IMR-90 (cell line): ENCODE results near the gene ADISSP. TPM values are rescaled to one million over a fixed set of nuclear protein-coding genes. Genes with fewer than 3 reads are reported as not detected.

Experiments used
- CHD1 ChIP-seq: IDR thresholded peaks from 2 replicates; pipeline ENCODE4 v1.6.1; 2012; ENCODE audit warnings: low read depth, low read length, improper control_type of control experiment
- polyA plus RNA-seq, 3 experiments: library from polyadenylated mRNA; depleted of rRNA; stranded (reverse); fragments of >200 nt; gene quantifications; 2 replicates each; pipeline ENCODE4 v1.2.3, GENCODE V29; 2012; ENCODE audit warnings: low replicate concordance in 1 of 3
- total RNA-seq: library from RNA; depleted of rRNA; stranded (reverse); fragments of >200 nt; gene quantifications from 2 replicates; pipeline ENCODE4 v1.2.3, GENCODE V29; 2012
- TF ChIP-seq, protein P1 (sequence below): fragments of 150-350 bp; IDR thresholded peaks from 2 replicates; pipeline ENCODE4 v1.6.1; 2016; ENCODE audit warnings: low read depth, mild to moderate bottlenecking, low read length, moderate library complexity, borderline replicate concordance

Gene ADISSP
- total and polyA plus RNA-seq, 2 of the 4 experiments (the other 2 are of a cell fraction): 31.9 to 58.2 TPM

DNA sequence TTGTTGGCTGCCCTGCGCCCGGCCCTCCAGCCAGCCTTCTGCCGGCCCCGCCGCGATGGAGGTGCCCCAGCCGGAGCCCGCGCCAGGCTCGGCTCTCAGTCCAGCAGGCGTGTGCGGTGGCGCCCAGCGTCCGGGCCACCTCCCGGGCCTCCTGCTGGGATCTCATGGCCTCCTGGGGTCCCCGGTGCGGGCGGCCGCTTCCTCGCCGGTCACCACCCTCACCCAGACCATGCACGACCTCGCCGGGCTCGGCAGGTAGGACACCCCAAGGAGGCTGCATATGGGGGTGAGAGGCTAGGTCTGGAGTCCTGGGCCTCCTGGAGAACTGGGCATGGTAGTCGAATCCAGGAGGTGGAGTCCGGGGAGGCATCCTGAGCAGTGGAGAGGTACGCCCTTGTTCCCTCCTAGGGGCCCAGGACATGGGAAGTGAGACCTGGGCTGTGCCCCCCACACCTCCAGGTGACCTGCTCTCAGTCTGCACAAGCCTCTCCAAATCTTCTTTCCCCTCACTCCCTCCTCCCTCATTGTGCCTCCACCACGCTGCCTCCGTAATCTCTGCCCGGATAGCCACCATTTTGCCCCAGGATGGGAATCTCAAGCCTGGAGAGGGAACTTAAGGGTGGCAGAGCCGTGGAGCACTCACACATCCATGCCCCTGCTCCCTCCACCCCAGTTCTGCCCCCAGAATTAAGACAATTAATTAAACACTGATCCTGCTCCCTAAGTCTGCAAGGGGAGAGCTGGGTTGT lies 29.1 kb upstream of the ADISSP start (continued):
- TF ChIP-seq, protein P1, sequence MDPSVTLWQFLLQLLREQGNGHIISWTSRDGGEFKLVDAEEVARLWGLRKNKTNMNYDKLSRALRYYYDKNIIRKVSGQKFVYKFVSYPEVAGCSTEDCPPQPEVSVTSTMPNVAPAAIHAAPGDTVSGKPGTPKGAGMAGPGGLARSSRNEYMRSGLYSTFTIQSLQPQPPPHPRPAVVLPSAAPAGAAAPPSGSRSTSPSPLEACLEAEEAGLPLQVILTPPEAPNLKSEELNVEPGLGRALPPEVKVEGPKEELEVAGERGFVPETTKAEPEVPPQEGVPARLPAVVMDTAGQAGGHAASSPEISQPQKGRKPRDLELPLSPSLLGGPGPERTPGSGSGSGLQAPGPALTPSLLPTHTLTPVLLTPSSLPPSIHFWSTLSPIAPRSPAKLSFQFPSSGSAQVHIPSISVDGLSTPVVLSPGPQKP: no peak
- TF ChIP-seq CHD1: no peak
